T47D (cell line): Measurements from ENCODE around the gene CD4.

Experiments used
- DNase-seq, 2 experiments: peaks; one replicate each; pipeline versions ENCODE4 v3.0.0 to v3.0.0-alpha.2; 2011 to 2012; ENCODE audit warnings: low read depth in 1 of 2, low spot score in 1 of 2
- JUND ChIP-seq: IDR thresholded peaks from 2 replicates; pipeline ENCODE4 v1.6.1; 2012; ENCODE audit warnings: low read depth
- in situ Hi-C: cut with HindIII; loops from 2 replicates; pipeline ENCODE4 v1.10.0; 2016; ENCODE audit warnings: low sequenced_read_pairs, low pct_unique_long_range_greater_than_20kb

CD4 gene

DNA sequence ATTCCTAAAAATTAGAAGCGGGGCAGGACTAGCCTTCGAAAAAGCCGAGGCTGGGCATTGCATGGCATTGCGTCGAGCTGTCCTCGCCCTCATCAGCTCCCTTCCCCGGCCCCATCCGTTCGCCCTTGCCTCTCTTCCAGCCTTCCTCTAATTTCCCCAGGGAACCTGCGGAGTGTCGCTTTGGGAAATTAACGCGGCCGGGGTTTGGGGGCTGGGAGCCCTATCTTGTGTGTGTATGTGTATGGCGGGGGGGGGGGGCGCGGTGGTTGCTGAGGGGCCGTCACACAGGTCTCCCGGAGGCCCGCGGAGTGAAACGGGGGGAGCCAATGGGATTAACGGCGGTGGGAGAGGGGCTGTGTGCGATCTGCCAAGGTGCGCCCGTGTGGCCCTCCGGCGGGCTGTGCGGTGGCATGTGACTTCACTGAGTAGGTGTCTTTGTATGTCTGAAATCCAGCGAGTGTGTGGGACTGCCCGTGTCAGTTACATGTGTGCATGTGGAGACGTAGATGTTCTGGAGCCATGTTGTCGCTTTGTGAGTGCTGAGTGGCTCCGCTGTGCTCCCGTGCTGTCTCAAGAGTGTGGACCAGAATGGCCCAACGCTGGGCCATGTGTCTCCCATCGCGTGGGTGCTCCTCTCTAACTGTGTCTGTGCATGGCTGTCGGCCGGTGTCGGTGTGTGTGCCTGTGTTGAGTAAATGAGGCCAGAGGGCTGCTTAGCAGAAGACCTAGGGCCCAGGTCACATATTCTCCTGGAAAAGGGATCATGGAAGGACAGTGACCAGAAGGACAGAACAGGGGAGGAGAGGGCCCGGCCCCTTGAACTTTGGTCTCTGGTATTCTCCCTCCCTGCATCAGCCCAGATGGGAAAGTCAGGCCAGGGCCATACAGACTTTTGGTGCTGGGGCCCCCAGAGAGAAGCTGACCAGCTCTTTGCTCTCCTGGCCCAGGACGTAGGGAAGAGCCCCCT, 21.7 kb upstream of the CD4 start:
- DNase-seq: no peak
- in situ Hi-C loops: no loop called here
- no peak for TF ChIP-seq JUND

DNA sequence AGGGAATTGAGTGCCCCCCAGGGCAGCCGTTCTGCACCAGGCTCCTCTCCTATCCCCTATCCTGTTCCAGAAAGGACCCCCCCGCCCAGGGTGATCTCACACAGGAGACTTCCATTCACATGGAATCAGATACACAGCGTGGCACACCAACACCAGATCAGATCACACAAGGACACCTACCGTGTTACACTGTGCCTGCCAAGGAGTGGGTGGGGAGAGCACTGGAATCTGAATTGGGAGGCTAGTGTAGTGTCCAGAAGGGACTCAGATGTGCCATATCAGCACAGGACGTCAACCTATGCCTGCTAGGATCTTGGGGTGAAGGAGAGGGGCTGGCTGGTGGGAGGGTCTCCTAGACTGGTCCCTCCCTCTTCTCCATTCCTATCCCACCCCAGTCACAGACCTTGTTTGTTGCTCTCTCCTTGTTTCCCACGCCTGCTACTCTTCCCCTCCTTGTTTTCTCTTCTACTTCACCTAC, 20.9 kb upstream of the CD4 start:
- in situ Hi-C loops: no loop called here
- no peak for TF ChIP-seq JUND
- DNase-seq: no peak

DNA sequence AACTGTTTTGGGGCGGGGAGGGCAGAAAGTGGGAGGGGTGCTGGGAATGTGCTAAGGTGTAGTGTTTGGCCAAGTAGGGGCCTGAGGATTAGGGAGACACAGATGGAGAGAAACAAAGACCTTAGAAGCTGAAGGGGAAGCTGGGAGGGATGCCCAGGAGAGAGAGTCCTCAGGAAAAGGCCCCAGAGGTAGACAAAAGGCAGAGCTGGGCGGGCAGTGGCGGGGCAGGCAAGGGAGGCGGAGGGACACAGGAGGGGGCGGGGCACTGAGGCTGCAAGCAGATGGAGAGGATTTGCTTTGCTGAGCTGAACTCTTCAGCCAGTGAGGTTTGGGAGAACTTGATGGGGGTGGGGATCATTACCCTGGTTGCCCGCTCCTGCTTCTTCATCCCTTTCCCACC, 20.3 kb upstream of the CD4 start:
- no peak for TF ChIP-seq JUND
- in situ Hi-C loops: no loop called here
- no peak for DNase-seq

DNA sequence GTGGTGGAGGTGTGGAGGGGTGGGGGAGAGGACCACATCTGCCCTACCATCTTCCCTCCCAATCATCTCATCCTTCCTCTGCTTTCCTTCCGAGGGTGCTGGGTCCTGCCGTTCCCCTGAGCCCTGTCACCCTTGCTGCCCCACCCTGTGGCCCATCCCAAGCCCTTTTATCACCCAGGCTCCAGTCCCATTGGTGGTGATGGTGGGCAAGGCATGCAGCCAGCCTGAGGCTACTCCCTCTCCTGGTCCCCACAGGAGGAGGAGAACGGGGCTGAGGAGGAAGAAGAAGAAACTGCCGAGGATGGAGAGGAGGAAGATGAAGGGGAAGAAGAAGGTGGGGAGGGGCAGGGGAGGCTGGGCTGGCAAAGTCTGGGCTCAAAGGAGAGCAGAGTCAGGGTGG, 19.7 kb upstream of the CD4 start:
- no peak for DNase-seq
- in situ Hi-C loops: no loop called here
- TF ChIP-seq JUND: no peak

DNA sequence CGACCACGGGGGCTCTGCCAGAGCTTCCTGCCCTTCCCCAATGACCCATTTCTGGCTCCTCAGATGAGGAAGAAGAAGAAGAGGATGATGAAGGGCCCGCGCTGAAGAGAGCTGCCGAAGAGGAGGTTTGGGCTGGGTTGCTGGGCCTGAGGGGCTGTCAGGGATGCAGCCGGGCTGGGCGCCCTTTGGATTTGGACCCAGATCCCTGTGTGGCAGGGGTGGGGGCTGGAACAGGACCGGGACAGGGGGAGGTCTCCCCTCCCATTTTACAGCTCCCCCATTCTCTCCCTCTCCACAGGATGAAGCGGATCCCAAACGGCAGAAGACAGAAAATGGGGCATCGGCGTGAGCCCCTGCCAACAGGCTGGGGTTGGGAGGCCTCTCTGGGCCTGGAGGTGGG, 19.2 kb upstream of the CD4 start:
- DNase-seq: no peak
- in situ Hi-C loops: no loop called here
- no peak for TF ChIP-seq JUND

DNA sequence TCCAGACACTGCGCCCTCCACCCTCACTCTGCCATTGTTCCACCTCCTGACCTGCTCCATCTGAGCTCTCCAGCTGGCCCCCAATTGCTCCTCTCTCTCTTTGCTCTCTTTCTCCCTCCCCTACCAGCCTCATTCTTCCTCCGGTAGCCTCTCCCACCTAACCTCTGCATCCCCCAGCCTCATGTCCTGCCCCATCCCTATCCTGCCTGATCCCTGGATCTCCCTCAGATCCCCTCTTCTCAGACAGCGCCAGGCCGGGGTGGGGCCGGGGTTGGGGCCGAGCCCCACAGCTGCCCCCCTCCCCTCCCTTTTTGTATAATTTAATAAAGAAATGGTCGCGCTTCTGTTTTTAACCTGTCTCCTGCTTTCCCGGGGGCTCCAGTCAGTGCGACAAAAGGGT, 18.7 kb upstream of the CD4 start:
- no peak for TF ChIP-seq JUND
- DNase-seq: no peak
- in situ Hi-C loops: no loop called here

DNA sequence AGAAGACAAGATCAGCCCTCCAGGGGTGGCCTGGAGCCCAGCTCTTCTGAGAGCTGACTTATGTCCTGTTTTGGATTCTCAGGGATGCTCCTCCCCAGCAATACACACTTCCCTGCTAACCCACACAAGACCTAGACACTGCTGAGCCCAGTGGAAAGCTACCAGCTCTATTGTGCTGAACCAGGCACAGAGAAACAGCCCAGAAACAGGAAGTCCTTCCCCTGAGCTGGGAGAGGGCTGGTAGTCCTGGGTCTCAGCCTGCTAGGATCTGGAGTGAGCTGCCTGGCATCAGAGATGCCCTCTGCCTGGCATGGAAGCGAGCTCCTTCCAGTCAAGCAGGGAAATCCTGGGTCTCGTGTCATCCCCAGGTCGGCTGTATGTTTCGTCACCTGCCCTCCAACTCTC, 18.2 kb upstream of the CD4 start:
- in situ Hi-C loops: no loop called here
- no peak for DNase-seq
- TF ChIP-seq JUND: no peak

DNA sequence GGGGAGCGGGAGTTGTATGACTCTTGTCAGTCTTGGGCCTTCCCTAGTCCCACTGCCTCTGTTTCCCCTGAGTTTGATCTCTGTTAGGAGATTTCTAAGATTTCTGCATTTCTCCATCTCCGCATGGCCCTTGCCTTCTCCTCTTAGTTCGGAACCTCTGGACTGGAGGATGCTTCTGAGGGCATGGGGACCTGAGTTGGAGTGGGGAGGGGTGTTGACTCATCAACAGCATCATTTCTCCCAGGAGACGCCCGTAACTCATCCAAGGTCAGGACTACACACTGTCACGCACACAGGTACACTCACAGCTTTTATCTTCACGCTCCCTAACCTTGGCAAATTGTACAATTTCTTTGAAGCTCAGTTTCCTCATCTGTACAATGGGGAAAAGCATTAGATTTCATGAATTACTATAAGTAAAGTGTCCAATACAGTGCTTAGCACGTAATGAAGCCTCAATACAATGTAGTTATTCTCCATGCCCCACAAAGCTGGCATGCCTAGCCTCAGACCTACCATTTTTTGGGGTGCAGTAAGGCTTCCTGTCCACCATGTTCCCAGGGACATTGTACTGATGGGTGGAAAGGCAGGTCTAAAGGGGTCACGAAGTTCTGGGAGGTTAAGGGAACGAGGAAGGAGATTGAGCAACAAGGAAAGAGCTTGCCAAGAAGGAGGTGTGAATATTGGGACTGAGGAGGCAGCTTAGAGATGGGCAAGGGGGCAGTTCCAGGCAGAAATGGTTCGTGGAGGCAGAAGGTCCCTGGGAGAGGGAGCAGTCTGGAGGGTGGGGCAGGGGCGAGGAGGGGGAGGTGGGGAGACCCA, 17.6 kb upstream of the CD4 start:
- in situ Hi-C loops: no loop called here
- no peak for DNase-seq
- TF ChIP-seq JUND: no peak

DNA sequence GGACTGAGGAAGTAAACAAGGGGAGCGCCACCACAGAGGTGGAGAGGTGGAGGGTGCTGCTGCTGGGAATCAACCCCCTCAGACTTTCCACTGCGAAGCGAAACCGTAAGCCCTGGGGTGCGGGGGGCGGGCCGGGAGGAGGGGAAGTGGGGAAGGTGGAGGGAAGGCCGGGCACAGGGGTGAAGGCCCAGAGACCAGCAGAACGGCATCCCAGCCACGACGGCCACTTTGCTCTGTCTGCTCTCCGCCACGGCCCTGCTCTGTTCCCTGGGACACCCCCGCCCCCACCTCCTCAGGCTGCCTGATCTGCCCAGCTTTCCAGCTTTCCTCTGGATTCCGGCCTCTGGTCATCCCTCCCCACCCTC, 17.0 kb upstream of the CD4 start, which contains the start of gene LAG3:
TSS of gene LAG3 (plus strand) at position 190 of the 365 bp plus-strand sequence. CDS start 333 bp downstream, outside the sequence.
- in situ Hi-C loops: no loop called here
- DNase-seq: no peak
- no peak for TF ChIP-seq JUND

DNA sequence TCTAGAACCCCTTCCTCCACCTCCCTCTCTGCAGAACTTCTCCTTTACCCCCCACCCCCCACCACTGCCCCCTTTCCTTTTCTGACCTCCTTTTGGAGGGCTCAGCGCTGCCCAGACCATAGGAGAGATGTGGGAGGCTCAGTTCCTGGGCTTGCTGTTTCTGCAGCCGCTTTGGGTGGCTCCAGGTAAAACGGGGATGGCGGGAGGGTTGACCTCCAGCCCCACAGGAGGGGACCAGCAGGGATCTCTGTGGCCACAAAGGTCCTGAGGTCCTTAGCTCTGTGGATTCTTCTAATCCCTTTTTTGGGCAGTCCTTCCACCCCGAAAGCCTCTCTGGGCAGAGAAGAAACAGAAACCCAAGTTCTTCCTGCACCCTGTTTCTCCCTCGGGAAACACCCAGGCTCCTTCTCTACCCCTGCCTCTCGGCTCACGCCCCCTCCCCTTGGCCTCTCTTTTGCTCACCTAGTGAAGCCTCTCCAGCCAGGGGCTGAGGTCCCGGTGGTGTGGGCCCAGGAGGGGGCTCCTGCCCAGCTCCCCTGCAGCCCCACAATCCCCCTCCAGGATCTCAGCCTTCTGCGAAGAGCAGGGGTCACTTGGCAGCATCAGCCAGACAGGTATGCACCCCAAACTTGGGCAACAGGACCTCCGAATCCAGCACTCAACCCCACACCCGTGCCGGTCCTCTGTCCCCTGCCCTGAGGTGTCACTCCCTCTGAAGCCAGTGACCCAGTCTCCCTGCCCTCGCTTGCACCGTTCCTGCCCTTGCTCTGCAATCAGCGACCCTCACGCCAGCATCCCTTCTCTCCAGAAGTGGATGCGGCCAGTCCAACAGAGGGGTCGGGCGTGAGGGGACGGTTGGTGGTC, 16.4 kb upstream of the CD4 start:
- TF ChIP-seq JUND: no peak
- DNase-seq: no peak
- in situ Hi-C loops: no loop called here

DNA sequence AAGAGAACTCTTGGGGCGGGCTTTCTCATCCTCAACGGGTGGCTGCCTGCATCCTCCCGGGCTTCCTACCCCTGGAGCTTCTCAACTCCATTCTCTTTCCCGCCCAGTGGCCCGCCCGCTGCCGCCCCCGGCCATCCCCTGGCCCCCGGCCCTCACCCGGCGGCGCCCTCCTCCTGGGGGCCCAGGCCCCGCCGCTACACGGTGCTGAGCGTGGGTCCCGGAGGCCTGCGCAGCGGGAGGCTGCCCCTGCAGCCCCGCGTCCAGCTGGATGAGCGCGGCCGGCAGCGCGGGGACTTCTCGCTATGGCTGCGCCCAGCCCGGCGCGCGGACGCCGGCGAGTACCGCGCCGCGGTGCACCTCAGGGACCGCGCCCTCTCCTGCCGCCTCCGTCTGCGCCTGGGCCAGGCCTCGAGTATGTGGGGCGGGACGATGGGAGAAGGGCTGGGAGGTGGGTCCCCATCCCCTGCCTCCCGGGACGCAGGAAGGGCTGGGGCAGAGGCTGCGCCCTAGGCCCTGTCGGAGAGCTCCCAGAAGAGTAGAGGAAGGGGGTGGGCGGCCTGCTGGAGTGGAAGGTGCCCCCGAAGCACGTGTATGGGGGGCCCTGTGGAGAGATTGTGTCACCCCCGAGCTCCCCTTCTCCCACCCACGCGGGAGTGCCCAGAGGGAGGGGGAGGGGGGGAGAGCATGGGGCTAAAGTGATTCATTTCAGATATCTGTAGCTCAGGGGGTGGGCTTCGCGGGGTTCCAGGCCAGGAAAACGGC, 15.6 kb upstream of the CD4 start:
- no peak for TF ChIP-seq JUND
- in situ Hi-C loops: no loop called here
- DNase-seq: no peak
